H9 (cell line): ENCODE data around the gene NPAS2. TPM values are rescaled to one million over a fixed set of nuclear protein-coding genes. Genes with fewer than 3 reads are reported as not detected.
A peak's percentile ranks its signal among the peaks of the same experiment; 100 is the strongest.

Experiments
- DNase-seq: peaks from one replicate; pipeline ENCODE4 v3.0.0-alpha.2; 2017
- H2AFZ ChIP-seq: one replicate; pipeline ENCODE4 v1.6.1; 2013; ENCODE audit warnings: mild to moderate bottlenecking, low read length, control low read depth, moderate library complexity
- H2AK5ac ChIP-seq: 2 replicates; pipeline ENCODE4 v1.6.1; 2013; ENCODE audit warnings: low read length, control low read depth, mixed read lengths; ENCODE audit not compliant: insufficient read length
- H2BK120ac ChIP-seq: one replicate; pipeline ENCODE4 v1.6.1; 2013; ENCODE audit warnings: low read depth, mild to moderate bottlenecking, low read length, control low read depth, inconsistent platforms; ENCODE audit not compliant: poor library complexity, severe bottlenecking
- H2BK12ac ChIP-seq: 2 replicates; pipeline ENCODE4 v1.6.1; 2013; ENCODE audit warnings: low read length, control low read depth, mixed read lengths, low read depth; ENCODE audit not compliant: insufficient read length
- H2BK15ac ChIP-seq: 2 replicates; pipeline ENCODE4 v1.6.1; 2013; ENCODE audit warnings: low read depth, low read length, control low read depth
- H2BK20ac ChIP-seq: one replicate; pipeline ENCODE4 v1.6.1; 2013; ENCODE audit warnings: low read depth, mild to moderate bottlenecking, low read length, control low read depth, inconsistent platforms; ENCODE audit not compliant: poor library complexity, severe bottlenecking
- H2BK5ac ChIP-seq: 2 replicates; pipeline ENCODE4 v1.6.1; 2013; ENCODE audit warnings: low read length, control low read depth, mixed read lengths; ENCODE audit not compliant: insufficient read length
- H3K14ac ChIP-seq: 2 replicates; pipeline ENCODE4 v1.6.1; 2013; ENCODE audit warnings: low read length, control low read depth; ENCODE audit not compliant: insufficient read depth
- H3K18ac ChIP-seq: 2 replicates; pipeline ENCODE4 v1.6.1; 2013; ENCODE audit warnings: low read depth, mild to moderate bottlenecking, mixed read lengths, low read length, control low read depth; ENCODE audit not compliant: insufficient read length
- H3K23ac ChIP-seq: 2 replicates; pipeline ENCODE4 v1.6.1; 2013; ENCODE audit warnings: low read length, control low read depth, mixed read lengths, low read depth; ENCODE audit not compliant: insufficient read length
- H3K23me2 ChIP-seq: 2 replicates; pipeline ENCODE4 v1.6.1; 2013; ENCODE audit warnings: low read depth, mild to moderate bottlenecking, mixed read lengths, low read length, control low read depth; ENCODE audit not compliant: insufficient read length, poor library complexity, severe bottlenecking
- H3K27ac ChIP-seq: 2 replicates; pipeline ENCODE4 v1.5.1; 2013; ENCODE audit warnings: low read length, control low read depth, mixed read lengths, low read depth; ENCODE audit not compliant: insufficient read length
- H3K27me3 ChIP-seq: 2 replicates; pipeline ENCODE4 v1.6.1; 2013; ENCODE audit warnings: low read length, control low read depth, inconsistent platforms; ENCODE audit not compliant: insufficient read depth
- H3K4ac ChIP-seq: 2 replicates; pipeline ENCODE4 v1.6.1; 2013; ENCODE audit warnings: low read depth, mild to moderate bottlenecking, control low read depth, inconsistent platforms, low read length, moderate library complexity
- H3K4me1 ChIP-seq: 2 replicates; pipeline ENCODE4 v1.6.1; 2013; ENCODE audit warnings: low read length, control low read depth, inconsistent platforms; ENCODE audit not compliant: insufficient read depth
- H3K4me2 ChIP-seq: 2 replicates; pipeline ENCODE4 v1.6.1; 2013; ENCODE audit warnings: low read length, control low read depth, mixed read lengths; ENCODE audit not compliant: insufficient read length, insufficient read depth
- H3K56ac ChIP-seq: 2 replicates; pipeline ENCODE4 v1.6.1; 2013; ENCODE audit warnings: low read depth, mild to moderate bottlenecking, mixed read lengths, low read length, control low read depth; ENCODE audit not compliant: insufficient read length
- H3K79me1 ChIP-seq: 2 replicates; pipeline ENCODE4 v1.6.1; 2013; ENCODE audit warnings: low read depth, mild to moderate bottlenecking, moderate library complexity, low read length, control low read depth, inconsistent platforms; ENCODE audit not compliant: insufficient read depth, poor library complexity, severe bottlenecking
- H3K79me2 ChIP-seq: 2 replicates; pipeline ENCODE4 v1.6.1; 2013; ENCODE audit warnings: low read length, control low read depth, inconsistent platforms; ENCODE audit not compliant: insufficient read depth
- H3K9ac ChIP-seq: 2 replicates; pipeline ENCODE4 v1.6.1; 2013; ENCODE audit warnings: low read length, control low read depth, mixed read lengths; ENCODE audit not compliant: insufficient read length; ENCODE audit errors: extremely low read depth
- H3K9me3 ChIP-seq: one replicate; pipeline ENCODE4 v1.6.1; 2013; ENCODE audit warnings: low read depth, low read length, inconsistent platforms; ENCODE audit not compliant: control insufficient read depth
- H3T11ph ChIP-seq: one replicate; pipeline ENCODE4 v1.6.1; 2013; ENCODE audit warnings: mild to moderate bottlenecking, low read length, control low read depth, inconsistent platforms
- H4K20me1 ChIP-seq: one replicate; pipeline ENCODE4 v1.6.1; 2013; ENCODE audit not compliant: control insufficient read depth, insufficient read length, insufficient read depth
- H4K5ac ChIP-seq: 2 replicates; pipeline ENCODE4 v1.6.1; 2013; ENCODE audit warnings: low read depth, mild to moderate bottlenecking, mixed read lengths, low read length, control low read depth; ENCODE audit not compliant: insufficient read length
- H4K8ac ChIP-seq: replicated peaks from 2 replicates; pipeline ENCODE4 v1.6.1; 2013; ENCODE audit warnings: low read length, control low read depth, mixed read lengths, low read depth; ENCODE audit not compliant: insufficient read length
- H4K91ac ChIP-seq: 2 replicates; pipeline ENCODE4 v1.6.1; 2013; ENCODE audit warnings: low read depth, mild to moderate bottlenecking, moderate library complexity, mixed read lengths, low read length, control low read depth; ENCODE audit not compliant: insufficient read length
- H3K27ac Mint-ChIP-seq, 3 experiments: 2 replicates in 2 of 3; 3 replicates in 1 of 3; pipeline ENCODE4 v1.8.0; 2020 to 2021; ENCODE audit warnings: mixed read lengths in 3 of 3, mild to moderate bottlenecking in 1 of 3, moderate library complexity in 1 of 3
- H3K27me3 Mint-ChIP-seq: 2 replicates; pipeline ENCODE4 v1.8.0; 2021; ENCODE audit warnings: low read depth, mild to moderate bottlenecking, moderate library complexity, mixed read lengths
- H3K36me3 Mint-ChIP-seq, 3 experiments: 2 replicates in 2 of 3; 3 replicates in 1 of 3; pipeline ENCODE4 v1.8.0; 2020 to 2021; ENCODE audit warnings: low read depth in 3 of 3, mixed read lengths in 3 of 3; ENCODE audit not compliant: insufficient read depth in 1 of 3
- H3K4me1 Mint-ChIP-seq, 2 experiments: 2 replicates each; pipeline ENCODE4 v1.8.0; 2020; ENCODE audit warnings: mixed read lengths in 2 of 2
- H3K4me3 Mint-ChIP-seq, 2 experiments: 2 replicates in 1 of 2; 3 replicates in 1 of 2; pipeline ENCODE4 v1.8.0; 2020 to 2021; ENCODE audit warnings: mild to moderate bottlenecking in 2 of 2, mixed read lengths in 2 of 2, moderate library complexity in 1 of 2
- H3K9me3 Mint-ChIP-seq, 2 experiments: 2 replicates in 1 of 2; 3 replicates in 1 of 2; pipeline ENCODE4 v1.8.0; 2020; ENCODE audit warnings: mild to moderate bottlenecking in 2 of 2, mixed read lengths in 2 of 2, moderate library complexity in 1 of 2
- CTCF ChIP-seq: fragments of 200-600 bp; sonication (generic); conservative IDR thresholded peaks from 3 replicates; pipeline ENCODE4 v1.8.0; 2021; ENCODE audit warnings: antibody characterized with exemption, mild to moderate bottlenecking
- WGBS: extraction: QIAGEN DNeasy Blood & Tissue Kit; methylation state at CpG from one replicate; pipeline ENCODE4 v1.1.7; 2013; ENCODE audit warnings: missing lambda C conversion rate, low lambda C conversion rate, mixed read lengths; ENCODE audit not compliant: insufficient read length; ENCODE audit errors: extremely low coverage; 5-methylcytosine and 5-hydroxymethylcytosine counted together
- total RNA-seq: library from RNA; stranded (reverse); gene quantifications from 2 replicates; pipeline ENCODE4 v1.2.1, GENCODE V29; 2021

NPAS2 gene
- total RNA-seq, 1 experiment from 2014 or later = 1.3 TPM

GRCh38 chr2:101036562-101036961 lies 216.6 kb downstream of the NPAS2 start:
- no peak overlapping the region for H2BK20ac ChIP-seq
- no peak overlapping the region for H3K56ac ChIP-seq
- no peak overlapping the region for H3K4me3 Mint-ChIP-seq
- no peaks in the 10 kb centered on the region; a peak in 1 of 5 replicates for H3K9me3 Mint-ChIP-seq
- no peaks in the 10 kb centered on the region for H3K27me3 ChIP-seq
- no peak overlapping the region for H3K14ac ChIP-seq
- no peaks in the 10 kb centered on the region for H4K20me1 ChIP-seq
- no peak overlapping the region for H4K8ac ChIP-seq
- H3K23ac ChIP-seq = no peak overlapping the region
- H2BK120ac ChIP-seq = no peak overlapping the region
- H2AK5ac ChIP-seq = no peak overlapping the region
- H3K79me1 ChIP-seq = no peaks in the 10 kb centered on the region
- H3K27ac Mint-ChIP-seq = peak overlapping the region in 1 of 3 experiments; percentile 67; a peak in 2 of 7 replicates
- H3K9me3 ChIP-seq = no peaks in the 10 kb centered on the region
- H2BK12ac ChIP-seq = no peak overlapping the region
- no peaks in the 10 kb centered on the region for H3K4me1 ChIP-seq
- H3K4ac ChIP-seq = no peak overlapping the region
- no peak overlapping the region for H4K91ac ChIP-seq
- H3K27ac ChIP-seq = no peak overlapping the region
- H3K18ac ChIP-seq = no peak overlapping the region
- no peak overlapping the region for H2BK15ac ChIP-seq
- H3K79me2 ChIP-seq = no peaks in the 10 kb centered on the region
- no peaks in the 10 kb centered on the region for H3K27me3 Mint-ChIP-seq
- peak; percentile 66 for TF ChIP-seq CTCF
- H2BK5ac ChIP-seq = no peak overlapping the region
- H3T11ph ChIP-seq = no peak overlapping the region
- H3K4me1 Mint-ChIP-seq = no peaks in the 10 kb centered on the region
- no peak overlapping the region for H4K5ac ChIP-seq
- no peak for DNase-seq
- no peaks in the 10 kb centered on the region for H3K23me2 ChIP-seq
- no peak overlapping the region for H3K4me2 ChIP-seq
- no peak overlapping the region for H2AFZ ChIP-seq
- no CpG with 5 or more reads among the region's 2 CpGs for WGBS
- no peak overlapping the region for H3K9ac ChIP-seq
- peaks cover 23 to 47% (median 33%) of the 10 kb centered on the region in 3 experiments; a peak in 6 of 7 replicates for H3K36me3 Mint-ChIP-seq
